SK-N-SH treated with all-trans-retinoic acid at 6 μM for 48 hours (cell line): ENCODE results near the gene ARSB.

Source experiments
- ZFP3 ChIP-seq: fragments of 250-450 bp; sonication (Bioruptor Pico); IDR thresholded peaks from 2 replicates; pipeline ENCODE4 v1.5.0; 2020; ENCODE audit warnings: mild to moderate bottlenecking, moderate library complexity
- ZNF8 ChIP-seq: fragments of 450-650 bp; formaldehyde crosslinking; IDR thresholded peaks from 2 replicates; pipeline ENCODE4 v1.5.0; 2020; ENCODE audit warnings: mild to moderate bottlenecking, moderate library complexity

DNA sequence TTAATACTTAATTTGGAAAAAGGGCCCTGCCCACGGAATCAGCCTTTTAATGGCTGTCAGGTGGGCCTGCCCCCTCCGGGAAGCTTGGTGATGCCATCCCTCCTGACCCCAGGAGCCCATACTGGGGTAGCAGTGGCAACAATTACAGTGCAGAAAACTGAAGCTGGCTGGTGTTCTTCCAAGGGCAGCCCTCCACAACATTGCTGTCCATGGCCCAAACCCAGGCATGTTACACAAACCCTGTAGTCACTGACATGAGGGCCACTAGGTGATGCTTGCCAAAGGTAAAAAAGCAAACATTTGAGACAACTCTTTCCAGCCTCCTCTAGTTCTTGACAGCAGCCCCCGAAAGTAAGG lies 186.5 kb downstream of the ARSB start:
- TF ChIP-seq ZFP3 (no peak), ZNF8 (no peak)
